ENCODE results near the gene ACSS1.

The ACSS1 gene

GRCh38 chr20:25046181-25046641, 11.7 kb downstream of the ACSS1 start:
- no peak for DNase-seq (ENCODE audit: low spot score)

GRCh38 chr20:25045343-25045712, 12.6 kb downstream of the ACSS1 start:
- no peak for DNase-seq (ENCODE audit: low spot score)

- DNase-seq (ENCODE audit: low spot score) = no peak
Measured at GRCh38 chr20:25044660-25045342, 13.1 kb downstream of the ACSS1 start.

- no peak for DNase-seq (ENCODE audit: low spot score)
Measured at GRCh38 chr20:25044261-25044560, 13.7 kb downstream of the ACSS1 start.

GRCh38 chr20:25043499-25044260, 14.3 kb downstream of the ACSS1 start:
- no peak for DNase-seq (ENCODE audit: low spot score)

GRCh38 chr20:25042531-25043498, 15.1 kb downstream of the ACSS1 start:
- DNase-seq (ENCODE audit: low spot score) = peak; percentile 85

- no peak for DNase-seq (ENCODE audit: low spot score)
Measured at GRCh38 chr20:25041813-25042530, 16.0 kb downstream of the ACSS1 start.

- no peak for DNase-seq (ENCODE audit: low spot score)
Measured at GRCh38 chr20:25040438-25040831, 17.5 kb downstream of the ACSS1 start.

- no peak for DNase-seq (ENCODE audit: low spot score)
Measured at GRCh38 chr20:25039697-25040437, 18.1 kb downstream of the ACSS1 start.

- DNase-seq (ENCODE audit: low spot score) = no peak
Measured at GRCh38 chr20:25038591-25039015, 19.3 kb downstream of the ACSS1 start.

GRCh38 chr20:25038103-25038410, 19.9 kb downstream of the ACSS1 start:
- no peak for DNase-seq (ENCODE audit: low spot score)

- no peak for DNase-seq (ENCODE audit: low spot score)
Measured at GRCh38 chr20:25037288-25038102, 20.4 kb downstream of the ACSS1 start.

GRCh38 chr20:25036331-25036936, 21.5 kb downstream of the ACSS1 start:
- DNase-seq (ENCODE audit: low spot score) = no peak

GRCh38 chr20:25035921-25036320, 22.0 kb downstream of the ACSS1 start:
- DNase-seq (ENCODE audit: low spot score) = no peak

GRCh38 chr20:25033924-25034300, 24.0 kb downstream of the ACSS1 start:
- DNase-seq (ENCODE audit: low spot score) = no peak

GRCh38 chr20:25033265-25033923, 24.5 kb downstream of the ACSS1 start:
- DNase-seq (ENCODE audit: low spot score) = no peak

GRCh38 chr20:25032478-25033264, 25.3 kb downstream of the ACSS1 start:
- no peak for DNase-seq (ENCODE audit: low spot score)

- DNase-seq (ENCODE audit: low spot score) = no peak
Measured at GRCh38 chr20:25032065-25032477, 25.9 kb downstream of the ACSS1 start.

GRCh38 chr20:25031241-25031640, 26.7 kb downstream of the ACSS1 start:
- no peak for DNase-seq (ENCODE audit: low spot score)

Measured in germinal center (tissue), 1 donor.